DMS53 treated with DMSO at 0.1 percent for 48 hours (cell line): ENCODE data around the gene TMEM97.
"Not testable (repeated sequence)": the region's sequence is repeated elsewhere in the genome, so short reads cannot be mapped to it uniquely, and the experiment has no call there.

Experiments
- DNase-seq: peaks from one replicate; lab custom pipeline; 2025; ENCODE audit not compliant: unreplicated experiment; lab: John Stamatoyannopoulos, UW

Gene TMEM97

GRCh38 chr17:28335959-28336871 is 17.2 kb downstream of the TMEM97 start:
- peak; percentile 8 for DNase-seq

- DNase-seq = no peak
Observed at GRCh38 chr17:28338056-28338768, 19.2 kb downstream of the TMEM97 start.

GRCh38 chr17:28338769-28339212 is 19.8 kb downstream of the TMEM97 start:
- DNase-seq = not testable (repeated sequence)

- no peak for DNase-seq
Observed at GRCh38 chr17:28339431-28339830, 20.4 kb downstream of the TMEM97 start.

- no peak for DNase-seq
Observed at GRCh38 chr17:28340374-28340773, 21.4 kb downstream of the TMEM97 start.

GRCh38 chr17:28341516-28341915 is 22.5 kb downstream of the TMEM97 start:
- DNase-seq = no peak

GRCh38 chr17:28342313-28342712 is 23.3 kb downstream of the TMEM97 start:
- DNase-seq = no peak

GRCh38 chr17:28343491-28343932 is 24.5 kb downstream of the TMEM97 start:
- no peak for DNase-seq

- DNase-seq = no peak
Observed at GRCh38 chr17:28344011-28344410, 25.0 kb downstream of the TMEM97 start.

GRCh38 chr17:28344435-28344901 is 25.5 kb downstream of the TMEM97 start:
- DNase-seq = no peak

GRCh38 chr17:28345419-28346198 is 26.6 kb downstream of the TMEM97 start:
- DNase-seq = no peak

- DNase-seq = no peak
Observed at GRCh38 chr17:28346199-28346580, 27.2 kb downstream of the TMEM97 start.

- DNase-seq = no peak
Observed at GRCh38 chr17:28346746-28347246, 27.8 kb downstream of the TMEM97 start.

GRCh38 chr17:28347261-28347891 is 28.4 kb downstream of the TMEM97 start:
- no peak for DNase-seq

GRCh38 chr17:28348979-28349378 is 30.0 kb downstream of the TMEM97 start:
- no peak for DNase-seq

- DNase-seq = no peak
Observed at GRCh38 chr17:28350271-28350670, 31.3 kb downstream of the TMEM97 start.

- DNase-seq = peak; percentile 72
Observed at GRCh38 chr17:28357061-28357900, 38.3 kb downstream of the TMEM97 start, which contains the start of gene POLDIP2. TSS of gene POLDIP2 (minus strand) at chr17:28357527. CDS start at chr17:28357448, 79 bp downstream.

GRCh38 chr17:28357901-28358197 is 38.8 kb downstream of the TMEM97 start:
- no peak for DNase-seq

- DNase-seq = no peak
Observed at GRCh38 chr17:28363186-28363585, 44.2 kb downstream of the TMEM97 start.
